ENCODE data around the gene CDH23.

CDH23 gene

DNA sequence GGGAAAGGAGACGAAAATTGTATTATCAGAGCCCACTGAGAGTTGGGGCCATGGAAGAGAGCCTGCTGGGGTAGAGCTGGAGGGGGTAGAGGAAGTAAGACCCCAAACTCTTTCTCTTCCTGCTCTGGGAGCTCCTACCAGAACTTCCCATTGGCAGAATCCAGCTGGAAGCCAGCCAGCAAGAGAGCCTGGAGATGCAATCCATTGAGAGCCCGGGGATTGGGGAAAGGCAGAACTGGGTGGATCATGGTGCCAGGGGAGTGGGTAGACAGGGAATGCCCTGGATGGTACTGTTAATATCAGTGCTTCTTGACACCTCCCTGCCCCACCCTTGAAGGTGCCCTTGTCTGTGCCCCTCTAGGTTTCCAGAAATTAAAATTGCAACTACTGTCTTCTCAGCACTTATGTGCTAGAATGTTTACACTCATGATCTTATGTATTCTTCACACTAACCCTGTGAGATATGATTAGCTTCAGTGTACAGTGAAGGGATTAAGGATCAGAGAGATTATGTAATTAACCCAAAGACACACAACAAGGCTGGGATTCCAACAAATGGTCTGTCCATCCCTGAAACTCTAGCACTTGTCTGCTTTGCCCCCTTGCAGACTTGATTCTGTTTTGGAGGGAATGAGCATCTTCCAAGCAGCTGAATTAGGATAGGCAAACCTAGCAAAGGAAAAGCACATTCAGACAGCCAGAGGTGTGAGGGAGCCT, 168.7 kb downstream of the CDH23 start:
- H3K79me2 ChIP-seq (ENCODE audit: insufficient read depth, low read length): no peaks in the 10 kb centered on the region
- no peak overlapping the region for H3K4me2 ChIP-seq (ENCODE audit: low read depth, low read length, poor library complexity, severe bottlenecking)
- no peaks in the 10 kb centered on the region for H3K36me3 ChIP-seq (ENCODE audit: insufficient read depth, low read length)
- no peaks in the 10 kb centered on the region for H3K27me3 ChIP-seq (ENCODE audit: insufficient read depth, low read length, poor library complexity, severe bottlenecking)
- H3K9ac ChIP-seq (ENCODE audit: low read depth, low read length, poor library complexity, severe bottlenecking): no peak overlapping the region
- no peak overlapping the region for H3K4me3 ChIP-seq (ENCODE audit: low read length, poor library complexity, severe bottlenecking)
- H3K9me3 ChIP-seq (ENCODE audit: insufficient read depth, low read depth, low read length): no peaks in the 10 kb centered on the region
- TF ChIP-seq, protein P1, sequence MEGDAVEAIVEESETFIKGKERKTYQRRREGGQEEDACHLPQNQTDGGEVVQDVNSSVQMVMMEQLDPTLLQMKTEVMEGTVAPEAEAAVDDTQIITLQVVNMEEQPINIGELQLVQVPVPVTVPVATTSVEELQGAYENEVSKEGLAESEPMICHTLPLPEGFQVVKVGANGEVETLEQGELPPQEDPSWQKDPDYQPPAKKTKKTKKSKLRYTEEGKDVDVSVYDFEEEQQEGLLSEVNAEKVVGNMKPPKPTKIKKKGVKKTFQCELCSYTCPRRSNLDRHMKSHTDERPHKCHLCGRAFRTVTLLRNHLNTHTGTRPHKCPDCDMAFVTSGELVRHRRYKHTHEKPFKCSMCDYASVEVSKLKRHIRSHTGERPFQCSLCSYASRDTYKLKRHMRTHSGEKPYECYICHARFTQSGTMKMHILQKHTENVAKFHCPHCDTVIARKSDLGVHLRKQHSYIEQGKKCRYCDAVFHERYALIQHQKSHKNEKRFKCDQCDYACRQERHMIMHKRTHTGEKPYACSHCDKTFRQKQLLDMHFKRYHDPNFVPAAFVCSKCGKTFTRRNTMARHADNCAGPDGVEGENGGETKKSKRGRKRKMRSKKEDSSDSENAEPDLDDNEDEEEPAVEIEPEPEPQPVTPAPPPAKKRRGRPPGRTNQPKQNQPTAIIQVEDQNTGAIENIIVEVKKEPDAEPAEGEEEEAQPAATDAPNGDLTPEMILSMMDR (conservative IDR thresholded peaks at IDR 0.05; ENCODE audit: low read length): no peak
- TF ChIP-seq EZH2phosphoT487 (IDR thresholded peaks at IDR 0.05; ENCODE audit: borderline replicate concordance): no peak
- H3K9me2 ChIP-seq (replicated peaks; ENCODE audit: low read depth, low read length): no peaks in the 10 kb centered on the region
- H4K20me1 ChIP-seq (ENCODE audit: insufficient read depth, low read length, poor library complexity, severe bottlenecking): no peaks in the 10 kb centered on the region
- H3K4me1 ChIP-seq (ENCODE audit: insufficient read depth, low read length, poor library complexity, severe bottlenecking): no peaks in the 10 kb centered on the region
- no peaks in the 10 kb centered on the region for H3F3A ChIP-seq (ENCODE audit: low read depth)
- H2AFZ ChIP-seq (ENCODE audit: low read length): no peak overlapping the region

DNA sequence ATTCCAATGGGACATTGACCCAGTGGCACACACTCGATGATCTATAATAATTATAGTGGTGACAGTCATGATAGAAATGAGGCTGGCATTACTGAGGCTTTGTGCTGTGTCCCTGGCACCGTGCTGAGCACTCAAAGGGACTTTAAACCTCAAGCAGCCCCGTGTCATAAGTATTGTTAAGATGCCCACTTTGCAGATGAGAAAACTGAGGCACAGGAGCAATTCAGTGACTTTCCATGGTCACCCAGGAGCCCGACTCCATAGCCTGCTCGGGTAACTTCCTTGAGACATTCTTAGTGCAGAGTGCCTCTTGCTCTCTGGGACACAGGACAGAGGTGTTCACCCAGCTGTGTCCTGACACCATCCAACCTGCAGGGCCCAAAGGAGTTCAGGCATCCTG, 170.3 kb downstream of the CDH23 start:
- no peaks in the 10 kb centered on the region for H4K20me1 ChIP-seq (ENCODE audit: insufficient read depth, low read length, poor library complexity, severe bottlenecking)
- H3K4me3 ChIP-seq (ENCODE audit: low read length, poor library complexity, severe bottlenecking): no peak overlapping the region
- no peaks in the 10 kb centered on the region for H3K79me2 ChIP-seq (ENCODE audit: insufficient read depth, low read length)
- no peaks in the 10 kb centered on the region for H3K9me2 ChIP-seq (replicated peaks; ENCODE audit: low read depth, low read length)
- H3K9me3 ChIP-seq (ENCODE audit: insufficient read depth, low read depth, low read length): no peaks in the 10 kb centered on the region
- no peaks in the 10 kb centered on the region for H3K27me3 ChIP-seq (ENCODE audit: insufficient read depth, low read length, poor library complexity, severe bottlenecking)
- no peak for TF ChIP-seq EZH2phosphoT487 (IDR thresholded peaks at IDR 0.05; ENCODE audit: borderline replicate concordance)
- TF ChIP-seq, protein P1 (conservative IDR thresholded peaks at IDR 0.05; ENCODE audit: low read length): no peak
- H3K4me1 ChIP-seq (ENCODE audit: insufficient read depth, low read length, poor library complexity, severe bottlenecking): no peaks in the 10 kb centered on the region
- H3K36me3 ChIP-seq (ENCODE audit: insufficient read depth, low read length): no peaks in the 10 kb centered on the region
- no peak overlapping the region for H3K9ac ChIP-seq (ENCODE audit: low read depth, low read length, poor library complexity, severe bottlenecking)
- no peak overlapping the region for H3K4me2 ChIP-seq (ENCODE audit: low read depth, low read length, poor library complexity, severe bottlenecking)
- no peaks in the 10 kb centered on the region for H3F3A ChIP-seq (ENCODE audit: low read depth)
- H2AFZ ChIP-seq (ENCODE audit: low read length): no peak overlapping the region

DNA sequence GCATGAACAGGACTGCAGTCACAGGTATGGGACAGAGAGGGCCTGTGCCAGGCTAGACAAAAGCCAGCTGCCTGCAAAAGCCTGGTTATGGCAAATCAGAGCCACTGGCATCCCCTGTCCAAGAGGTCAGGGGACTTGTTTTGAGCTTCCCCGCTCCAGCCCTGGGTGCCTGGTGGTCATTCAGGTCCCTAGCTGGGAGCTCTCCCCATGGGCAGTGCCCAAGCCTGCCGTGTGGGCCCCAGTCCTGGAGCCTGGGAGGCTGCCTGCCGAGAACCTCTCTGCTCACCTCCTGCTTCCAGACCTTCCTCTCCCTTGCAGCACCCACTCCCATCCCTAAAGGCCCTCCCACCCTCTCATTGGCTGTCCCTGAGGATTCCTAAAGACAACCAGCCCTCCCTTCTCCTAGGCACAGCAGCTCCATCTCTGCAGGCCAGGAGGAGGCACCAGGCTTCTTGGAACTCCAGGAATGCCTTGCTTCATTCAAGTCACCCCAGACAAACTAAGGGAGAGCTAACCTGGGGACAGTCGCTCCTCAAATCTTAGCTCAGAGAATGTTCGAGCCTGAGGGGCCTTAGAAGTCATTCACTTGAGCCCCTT, 172.3 kb downstream of the CDH23 start:
- H3K4me3 ChIP-seq (ENCODE audit: low read length, poor library complexity, severe bottlenecking): no peak overlapping the region
- no peaks in the 10 kb centered on the region for H3K9me3 ChIP-seq (ENCODE audit: insufficient read depth, low read depth, low read length)

More for the DNA sequence above, 172.3 kb downstream of the CDH23 start:
- no peaks in the 10 kb centered on the region for H3F3A ChIP-seq (ENCODE audit: low read depth)
- no peaks in the 10 kb centered on the region for H3K9me2 ChIP-seq (replicated peaks; ENCODE audit: low read depth, low read length)
- no peaks in the 10 kb centered on the region for H3K36me3 ChIP-seq (ENCODE audit: insufficient read depth, low read length)
- no peak overlapping the region for H3K4me2 ChIP-seq (ENCODE audit: low read depth, low read length, poor library complexity, severe bottlenecking)
- H4K20me1 ChIP-seq (ENCODE audit: insufficient read depth, low read length, poor library complexity, severe bottlenecking): no peaks in the 10 kb centered on the region
- H2AFZ ChIP-seq (ENCODE audit: low read length): no peak overlapping the region
- H3K79me2 ChIP-seq (ENCODE audit: insufficient read depth, low read length): no peaks in the 10 kb centered on the region
- no peak for TF ChIP-seq EZH2phosphoT487 (IDR thresholded peaks at IDR 0.05; ENCODE audit: borderline replicate concordance)
- TF ChIP-seq, protein P1 (conservative IDR thresholded peaks at IDR 0.05; ENCODE audit: low read length): no peak
- H3K27me3 ChIP-seq (ENCODE audit: insufficient read depth, low read length, poor library complexity, severe bottlenecking): no peaks in the 10 kb centered on the region
- H3K9ac ChIP-seq (ENCODE audit: low read depth, low read length, poor library complexity, severe bottlenecking): no peak overlapping the region
- no peaks in the 10 kb centered on the region for H3K4me1 ChIP-seq (ENCODE audit: insufficient read depth, low read length, poor library complexity, severe bottlenecking)

Measured in Loucy (cell line).